CD1c-positive myeloid dendritic cell (primary cell): ENCODE data around the gene MYLK.
"Not testable (repeated sequence)": the region's sequence is repeated elsewhere in the genome, so short reads cannot be mapped to it uniquely, and the experiment has no call there.

ENCODE experiments used
- DNase-seq: peaks from one replicate; pipeline ENCODE4 v3.0.0-alpha.2; 2016; ENCODE audit errors: extremely low spot score

The MYLK gene

DNA sequence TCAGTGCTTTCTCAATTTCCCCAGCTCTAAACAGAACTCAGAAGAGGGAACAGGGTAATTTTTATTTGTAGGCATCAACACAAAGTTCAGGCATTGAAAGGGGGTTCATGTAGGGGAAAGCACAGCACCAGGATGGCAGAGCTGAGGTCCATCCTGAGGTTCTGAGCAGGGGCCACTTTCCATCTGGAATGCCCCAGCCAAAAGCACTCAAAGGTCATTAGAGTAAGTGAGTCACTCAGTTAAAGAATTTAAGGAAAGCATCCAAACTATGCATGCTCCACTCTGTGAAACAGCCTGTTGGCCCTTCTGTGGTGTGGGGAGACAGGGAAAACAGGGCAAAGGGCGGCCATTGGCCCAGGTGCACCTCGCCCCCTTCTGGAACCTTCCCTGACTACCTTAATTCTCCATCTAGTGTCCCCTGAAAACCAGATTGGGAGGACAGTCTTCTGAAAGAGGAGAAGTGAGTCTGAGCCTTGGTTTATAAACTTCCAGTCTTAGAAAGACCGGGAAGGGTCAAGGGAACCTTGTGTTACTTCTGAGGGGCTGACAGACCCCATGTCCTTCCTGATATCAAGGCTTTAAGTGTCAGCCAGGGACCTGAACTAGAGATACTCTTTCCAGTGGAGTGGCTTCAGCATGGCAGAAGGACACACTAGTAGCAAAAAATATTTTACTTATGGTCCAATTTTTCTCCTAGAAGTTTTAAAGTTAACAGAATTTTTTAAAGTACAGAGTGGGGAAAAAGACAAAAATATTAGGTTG, 133.3 kb downstream of the MYLK start:
- DNase-seq, result no peak

- no peak for DNase-seq
These were observed 133.9 kb downstream of the MYLK start for GRCh38 chr3:123750209-123750608.

GRCh38 chr3:123749711-123750110, 134.4 kb downstream of the MYLK start:
- no peak for DNase-seq

DNA sequence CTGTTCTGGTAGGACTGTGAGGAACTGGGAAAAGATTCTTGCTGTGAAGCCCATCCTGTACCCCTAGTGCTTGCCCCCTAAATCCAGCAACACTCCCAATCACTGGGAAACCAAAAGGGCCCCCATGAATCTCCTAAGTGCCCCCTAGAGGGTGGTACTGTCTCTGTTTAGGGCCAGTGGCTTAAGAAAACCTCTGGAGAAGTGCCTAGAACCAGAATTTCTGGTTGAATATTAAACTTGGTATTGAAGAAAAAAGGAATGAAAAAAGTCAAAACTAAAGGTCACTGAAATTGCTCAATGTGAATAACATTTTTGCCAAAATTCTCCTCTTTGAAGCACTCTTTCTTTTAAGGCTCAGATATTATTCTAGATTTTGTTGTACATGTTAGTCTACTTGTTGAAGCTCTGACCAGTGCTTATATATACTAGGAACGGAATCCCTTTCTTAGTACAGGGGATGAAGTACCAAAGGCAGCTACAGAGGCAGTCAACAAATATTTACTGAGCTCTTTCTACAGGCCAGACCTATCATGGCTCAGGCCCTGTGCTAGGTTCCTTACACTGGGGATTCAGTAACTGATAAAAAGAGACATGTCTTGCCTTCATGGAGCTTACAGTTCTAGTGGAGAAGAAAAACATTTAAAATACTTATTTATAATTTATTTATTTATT, 138.8 kb downstream of the MYLK start:
- DNase-seq, result no peak

GRCh38 chr3:123744064-123744463, 140.1 kb downstream of the MYLK start:
- DNase-seq, result no peak

GRCh38 chr3:123743121-123743520, 141.0 kb downstream of the MYLK start:
- DNase-seq, result no peak

GRCh38 chr3:123741041-123741511, 143.1 kb downstream of the MYLK start:
- no peak for DNase-seq

GRCh38 chr3:123740391-123740822, 143.7 kb downstream of the MYLK start:
- no peak for DNase-seq

GRCh38 chr3:123739754-123740153, 144.4 kb downstream of the MYLK start:
- no peak for DNase-seq

DNA sequence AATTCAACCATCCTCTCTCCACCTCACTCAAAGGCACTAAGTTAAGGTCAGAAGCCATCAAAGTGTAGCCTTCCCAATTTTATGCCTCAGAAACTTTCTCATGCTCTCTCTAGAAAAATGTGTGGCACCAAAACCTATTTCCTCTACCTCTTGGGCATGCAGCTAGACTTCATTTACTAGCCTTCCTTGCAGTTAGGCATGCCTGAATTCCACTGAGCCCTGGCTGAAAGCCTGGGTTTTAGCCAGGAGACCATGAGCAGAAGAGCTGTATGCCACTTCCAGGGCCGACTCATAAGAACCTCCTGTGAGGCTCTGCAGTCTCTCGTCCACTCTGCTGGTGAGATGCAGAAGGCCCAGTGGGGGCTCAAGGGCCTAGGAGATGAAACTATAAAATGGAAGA, 145.0 kb downstream of the MYLK start:
- no peak for DNase-seq

- DNase-seq, result not testable (repeated sequence)
These were observed 145.6 kb downstream of the MYLK start for GRCh38 chr3:123738522-123738921.

DNA sequence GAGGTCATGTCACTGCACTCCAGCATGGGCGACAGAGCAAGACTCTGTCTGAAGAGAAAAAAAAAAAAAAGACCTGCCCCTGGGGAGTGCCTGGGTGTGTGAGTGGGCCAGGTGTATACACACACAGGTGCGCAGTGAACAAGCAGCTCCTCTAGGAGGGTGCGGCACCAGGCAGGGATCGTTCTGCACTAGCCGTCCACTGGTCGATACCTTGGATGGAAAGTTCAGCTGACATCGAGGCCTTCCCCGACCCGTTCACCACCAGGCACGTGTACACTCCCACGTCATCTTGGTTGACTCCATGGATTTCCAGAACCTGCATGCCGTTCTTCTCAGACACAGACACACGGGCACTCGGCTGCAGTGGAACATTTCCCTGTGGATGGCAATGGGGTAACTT, 147.0 kb downstream of the MYLK start:
- no peak for DNase-seq

- no peak for DNase-seq
These were observed 148.7 kb downstream of the MYLK start for GRCh38 chr3:123735456-123735855.

DNA sequence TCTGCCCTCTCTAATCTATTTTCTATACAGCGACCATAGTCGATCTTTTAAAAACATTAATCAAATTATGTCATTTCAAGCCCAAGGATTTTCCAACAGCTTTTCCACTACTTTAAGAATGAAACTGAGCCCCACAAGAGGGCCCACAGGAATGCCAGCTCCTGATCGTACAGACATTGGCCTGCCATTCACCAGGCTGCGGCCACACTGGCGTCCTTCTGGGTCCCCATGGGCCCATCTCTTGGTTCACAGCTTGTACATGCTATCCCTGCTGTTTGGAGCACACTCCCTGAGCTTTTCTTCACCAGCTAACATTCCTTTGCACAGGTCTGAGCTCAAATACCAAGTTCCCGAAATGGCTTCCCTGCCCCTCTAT, 149.6 kb downstream of the MYLK start:
- no peak for DNase-seq

GRCh38 chr3:123733805-123734526, 150.2 kb downstream of the MYLK start:
- DNase-seq, result no peak

GRCh38 chr3:123733341-123733740, 150.8 kb downstream of the MYLK start:
- no peak for DNase-seq

- DNase-seq, result no peak
These were observed 151.7 kb downstream of the MYLK start for GRCh38 chr3:123732447-123732846.

DNA sequence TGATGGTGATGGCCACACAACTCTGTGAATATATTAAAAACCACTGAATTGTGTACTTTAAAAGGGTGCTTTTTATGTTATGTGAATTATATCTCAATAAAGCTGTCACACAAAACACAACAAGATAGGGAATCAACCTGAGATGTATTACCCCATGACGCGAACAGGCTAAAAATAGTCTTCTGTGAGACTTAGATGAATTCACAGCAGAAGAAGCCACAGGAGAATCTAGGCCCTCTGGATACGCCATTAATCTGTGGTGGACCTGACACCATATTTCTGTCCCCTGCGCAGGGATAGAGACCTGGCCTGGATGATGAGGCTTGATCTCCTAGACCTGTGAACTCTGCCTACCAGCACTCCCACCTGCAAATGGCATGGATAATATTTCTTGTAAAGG, 153.3 kb downstream of the MYLK start:
- no peak for DNase-seq

- no peak for DNase-seq
These were observed 155.1 kb downstream of the MYLK start for GRCh38 chr3:123728991-123729390.

GRCh38 chr3:123728014-123728413, 156.1 kb downstream of the MYLK start:
- no peak for DNase-seq

DNA sequence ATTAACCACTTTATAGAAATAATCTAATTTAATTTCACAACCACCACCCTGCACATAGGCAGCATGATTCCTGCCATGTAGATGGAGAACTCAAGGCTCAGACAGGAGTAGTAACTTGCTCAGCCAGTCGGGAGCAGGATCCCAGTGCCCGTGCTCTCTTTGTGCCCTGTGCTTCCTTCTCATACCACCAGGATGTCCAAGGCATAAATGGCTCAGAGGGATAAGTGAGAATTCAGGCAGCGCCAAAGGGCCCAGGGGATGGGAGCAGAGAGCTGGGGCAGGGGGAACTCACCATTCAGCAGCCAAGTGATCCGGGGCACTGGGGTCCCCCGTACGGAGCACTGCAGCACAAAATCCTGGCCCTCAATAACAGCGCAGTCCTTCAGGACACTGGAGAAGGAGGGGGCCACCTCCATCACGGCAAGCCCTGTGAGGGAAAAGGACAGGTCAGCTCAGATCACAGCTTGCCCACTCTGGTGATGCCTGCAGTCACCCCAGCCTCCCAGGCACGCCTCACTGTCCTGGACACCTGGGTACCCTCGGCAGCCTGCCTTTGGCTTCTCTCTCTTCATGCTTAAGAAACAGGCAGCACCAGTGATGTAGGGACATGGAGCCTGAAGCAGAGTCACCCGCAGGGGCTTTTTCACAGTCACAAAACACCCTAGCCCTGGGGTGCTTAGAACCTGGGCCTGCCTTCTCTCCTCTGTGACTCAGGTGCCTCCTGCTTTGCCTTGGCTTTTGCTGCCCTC, 158.3 kb downstream of the MYLK start:
- no peak for DNase-seq

DNA sequence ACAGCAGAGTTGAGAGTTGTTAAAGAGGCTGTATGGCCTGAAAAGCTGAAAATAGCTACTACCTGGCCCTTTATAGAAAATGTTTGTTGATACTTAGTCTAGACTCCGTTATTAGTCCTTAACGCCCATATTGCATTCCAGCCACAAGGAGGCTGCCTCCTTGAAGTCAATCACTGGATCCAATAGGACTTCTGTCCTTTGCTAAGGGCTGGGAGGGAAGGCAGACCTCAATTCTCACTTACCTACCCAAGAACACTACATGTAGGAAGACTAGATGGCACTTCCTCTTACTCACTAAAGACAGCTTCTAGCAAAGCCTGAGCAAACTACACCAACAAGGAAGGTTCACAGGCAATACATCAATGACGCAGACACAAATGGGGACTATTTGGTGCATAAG, 159.8 kb downstream of the MYLK start:
- no peak for DNase-seq
